ELR (cell line): Measurements from ENCODE around the gene ARNT2.

Experiments
- DNase-seq: peaks from one replicate; pipeline ENCODE4 v3.0.0-alpha.2; 2015; ENCODE audit warnings: low read depth

The ARNT2 gene

GRCh38 chr15:80466543-80466942, 62.4 kb downstream of the ARNT2 start:
- no peak for DNase-seq

GRCh38 chr15:80467311-80467714, 63.1 kb downstream of the ARNT2 start:
- DNase-seq, result no peak

- no peak for DNase-seq
These were observed 64.6 kb downstream of the ARNT2 start for GRCh38 chr15:80468796-80469195.

DNA sequence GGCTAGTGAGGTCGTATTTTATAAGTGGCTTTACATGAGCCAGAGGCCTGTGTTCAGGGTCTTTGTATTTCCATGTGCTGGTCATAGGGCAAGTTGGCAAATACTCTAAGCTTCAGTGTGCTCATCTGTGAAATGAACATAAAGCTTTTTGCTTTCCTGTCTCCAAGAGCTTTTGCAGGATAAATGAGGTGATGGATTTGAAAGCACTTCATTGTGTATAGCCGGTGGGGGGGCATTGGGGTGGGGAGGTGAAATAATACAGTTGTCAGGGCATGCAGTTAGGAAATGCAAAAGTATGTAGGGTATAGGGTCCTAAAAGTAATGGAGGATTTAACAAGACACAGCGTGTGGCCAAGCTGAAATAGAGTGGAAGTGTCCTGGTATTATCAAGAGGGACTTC, 67.7 kb downstream of the ARNT2 start:
- no peak for DNase-seq

DNA sequence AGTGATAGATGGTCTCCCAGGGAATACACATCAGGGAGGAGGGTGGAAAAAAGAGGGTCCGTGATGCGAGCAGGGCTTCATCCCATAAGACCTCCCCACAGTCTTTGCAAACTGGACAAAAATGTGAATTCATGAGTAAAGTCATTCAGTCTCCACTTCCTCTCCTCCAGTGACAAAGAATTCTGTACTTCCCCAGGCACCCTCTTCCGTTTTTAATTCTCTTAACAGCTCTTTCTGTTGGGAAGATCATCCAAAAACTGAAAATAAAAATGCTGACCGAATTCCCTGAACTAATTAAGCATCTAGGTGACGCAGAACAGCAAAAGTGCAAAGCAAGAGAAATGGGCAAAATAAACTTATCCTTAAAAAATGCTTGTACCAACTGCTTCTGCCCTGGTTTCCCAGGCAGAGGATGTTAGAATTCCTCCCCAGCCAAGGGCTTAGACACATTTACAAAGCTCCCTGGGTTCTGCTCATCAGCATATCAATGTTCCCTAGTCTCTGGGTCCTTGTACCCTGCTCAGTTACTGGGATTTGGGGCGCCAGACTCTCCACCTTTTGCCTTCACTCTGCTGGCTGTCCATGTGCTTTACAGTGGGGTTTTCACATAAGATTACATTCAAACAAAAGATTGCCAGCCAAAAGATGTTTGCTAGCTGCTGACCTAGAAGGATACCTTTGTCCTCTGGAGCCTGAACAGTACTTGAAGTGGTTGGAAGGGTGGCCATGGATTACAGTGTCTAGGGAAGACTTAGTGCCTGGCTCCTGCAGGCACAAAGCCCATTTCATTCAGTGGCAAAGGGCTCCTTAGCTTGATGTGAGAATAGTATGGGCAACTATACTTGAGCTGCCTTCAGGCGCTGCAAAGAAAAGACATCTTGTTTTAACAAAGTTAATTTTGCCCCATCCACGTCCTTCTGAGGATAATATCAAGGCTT, 69.4 kb downstream of the ARNT2 start:
- no peak for DNase-seq

- DNase-seq, result no peak
These were observed 70.3 kb downstream of the ARNT2 start for GRCh38 chr15:80474224-80475215.

DNA sequence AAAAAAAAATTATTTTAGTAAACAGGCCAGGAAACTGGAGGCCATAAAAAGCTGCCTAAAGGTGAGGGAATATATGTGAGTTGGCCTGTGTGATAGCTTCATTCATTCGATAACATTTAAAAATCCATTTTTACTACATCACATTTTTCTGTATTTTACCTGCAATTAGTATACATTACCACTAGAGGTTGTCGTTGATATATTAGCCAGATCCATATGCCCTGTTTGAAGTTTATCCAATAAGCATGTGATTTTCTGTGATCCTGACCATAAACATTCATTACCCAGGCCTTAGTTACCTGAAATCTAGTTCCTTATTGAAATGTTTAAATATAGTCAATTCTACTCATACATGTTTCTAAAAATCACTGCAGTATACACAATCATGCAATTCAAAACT, 71.4 kb downstream of the ARNT2 start:
- DNase-seq, result peak; percentile 8

GRCh38 chr15:80476036-80476435, 71.9 kb downstream of the ARNT2 start:
- DNase-seq, result peak; percentile 43

DNA sequence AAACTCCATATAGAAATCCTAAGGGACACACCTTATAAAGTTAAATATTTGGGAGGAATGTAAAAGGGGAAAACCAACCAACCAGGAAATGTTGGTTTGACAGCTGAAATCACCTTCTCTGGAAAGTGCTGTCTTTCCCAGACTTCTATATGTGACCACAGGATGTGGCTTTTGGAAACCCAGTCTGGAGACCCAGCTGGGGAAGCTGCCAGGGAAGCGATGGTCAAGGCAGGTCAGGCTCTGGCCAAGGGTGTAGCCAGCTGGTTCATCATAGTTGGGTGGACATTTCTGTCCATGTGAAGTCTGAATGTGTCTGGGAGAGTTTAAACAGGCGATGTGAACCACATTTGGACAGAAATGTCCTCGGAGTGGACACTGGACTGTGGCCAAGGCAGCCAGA, 73.9 kb downstream of the ARNT2 start:
- peak; percentile 62 for DNase-seq

- no peak for DNase-seq
These were observed 75.0 kb downstream of the ARNT2 start for GRCh38 chr15:80479191-80479590.

- DNase-seq, result peak; percentile 6
These were observed 76.1 kb downstream of the ARNT2 start for GRCh38 chr15:80480171-80480811.

- DNase-seq, result peak; percentile 93
These were observed 76.7 kb downstream of the ARNT2 start for GRCh38 chr15:80480909-80481308.

GRCh38 chr15:80482696-80483095, 78.5 kb downstream of the ARNT2 start:
- DNase-seq, result no peak

DNA sequence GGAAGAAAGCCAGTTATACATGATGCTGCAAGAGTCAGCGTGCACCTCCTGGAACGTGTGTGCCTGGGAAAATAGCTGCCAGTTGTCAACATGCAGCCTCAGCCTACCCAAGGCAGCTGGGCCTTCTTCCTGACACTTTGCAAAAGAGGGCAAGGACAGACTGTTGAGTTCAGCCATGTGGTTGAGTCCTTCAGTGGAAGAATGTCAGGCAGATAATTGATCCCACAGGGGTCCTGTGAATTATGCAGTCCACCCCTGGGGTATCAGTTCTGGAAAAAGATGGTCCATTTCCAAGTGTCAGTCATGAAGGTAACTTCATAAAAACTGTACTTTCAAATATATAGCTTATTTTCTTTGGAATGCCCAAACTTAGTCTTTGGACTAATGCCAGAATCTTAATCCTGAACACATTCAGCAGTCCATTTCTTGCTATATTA, 79.6 kb downstream of the ARNT2 start:
- DNase-seq, result no peak

- DNase-seq, result no peak
These were observed 80.2 kb downstream of the ARNT2 start for GRCh38 chr15:80484333-80484864.

GRCh38 chr15:80485370-80486164, 81.4 kb downstream of the ARNT2 start:
- no peak for DNase-seq

DNA sequence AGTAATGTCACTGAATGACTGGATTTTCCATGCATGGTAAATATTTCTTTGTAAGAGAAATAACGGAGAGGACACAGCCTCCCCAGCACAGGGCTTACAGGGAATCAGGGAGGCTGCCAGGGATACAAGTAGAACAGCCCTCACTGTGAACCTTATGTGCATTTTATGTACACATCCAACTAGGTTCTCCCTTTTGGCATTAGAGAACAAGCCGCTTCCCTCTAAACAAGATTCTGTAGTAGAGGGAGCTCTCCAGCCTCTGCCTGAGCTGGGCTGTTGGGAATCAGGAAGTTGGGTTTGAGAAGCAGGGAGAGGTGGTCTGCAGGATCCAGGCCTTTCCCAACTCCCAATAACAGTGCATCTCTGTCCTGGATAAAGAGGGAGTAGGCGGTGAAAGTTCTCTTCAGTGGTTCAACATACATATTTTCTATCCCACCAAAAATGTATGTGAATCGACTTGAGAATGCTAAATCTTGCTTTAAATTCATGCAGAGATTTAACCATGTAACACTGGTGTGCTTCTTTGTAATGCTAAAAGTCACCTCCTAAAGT, 83.7 kb downstream of the ARNT2 start:
- no peak for DNase-seq

DNA sequence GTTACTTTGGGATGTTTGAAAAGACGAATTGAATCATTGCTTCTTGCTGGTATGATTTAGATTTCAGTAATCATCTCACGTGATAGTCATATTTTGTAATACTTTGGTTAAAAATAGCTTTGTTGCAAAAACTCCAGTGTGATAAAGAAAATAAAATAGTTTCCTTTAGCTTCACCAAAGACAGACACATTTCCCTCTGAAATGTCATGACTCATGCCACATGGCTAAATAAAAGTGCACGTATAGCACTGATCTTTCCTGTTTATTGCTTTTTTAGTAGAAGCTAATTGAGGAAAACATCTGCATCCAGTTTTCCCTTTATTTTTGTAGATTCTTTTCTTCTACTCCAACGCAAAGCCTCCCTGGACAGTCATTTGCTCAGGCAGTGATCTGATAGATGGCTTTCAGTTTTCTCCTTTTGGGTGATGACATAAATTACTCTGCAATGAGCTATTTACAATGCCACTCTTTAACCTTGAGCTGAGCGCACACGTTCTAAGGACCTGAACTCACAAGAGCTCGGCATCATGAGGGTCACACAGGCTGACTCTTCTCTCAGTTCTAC, 84.9 kb downstream of the ARNT2 start:
- peak; percentile 76 for DNase-seq

DNA sequence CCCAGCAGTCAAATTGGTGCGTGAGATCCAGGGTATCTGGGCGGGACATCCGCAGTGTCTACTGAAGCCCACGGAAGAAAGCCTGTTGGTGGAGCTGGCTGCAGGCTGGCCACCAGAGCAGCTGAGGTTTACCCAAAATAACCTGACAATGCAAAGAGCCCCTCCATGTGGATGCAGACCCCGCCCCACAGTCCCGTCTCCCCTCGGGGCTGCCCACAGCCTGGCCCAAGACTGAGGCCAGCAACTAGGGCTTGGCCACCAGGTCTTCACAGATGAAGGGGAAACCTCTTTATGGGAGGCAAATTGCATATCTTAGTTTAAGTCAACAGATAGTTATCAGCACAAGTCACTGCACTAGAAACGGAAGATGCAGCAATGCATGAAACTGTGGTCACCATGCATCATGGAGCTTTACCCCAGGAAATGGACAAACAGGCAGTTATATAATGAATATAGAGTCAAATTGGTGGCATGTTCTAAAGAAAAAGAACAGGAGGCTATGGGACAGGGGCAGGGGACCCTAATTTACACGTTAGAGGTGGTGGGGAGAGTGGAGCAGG, 86.3 kb downstream of the ARNT2 start:
- DNase-seq, result no peak
